IMR-90 (cell line): ENCODE results near the gene RSRC1. TPM values are rescaled to one million over a fixed set of nuclear protein-coding genes. Genes with fewer than 3 reads are reported as not detected.

Experiments
- ATAC-seq: fragments of 200-7000 bp; cut with Tn5 transposase; 2 replicates; pipeline ENCODE4 v1.9.1; 2020; ENCODE audit warnings: low read depth, mild to moderate bottlenecking, moderate library complexity
- BruUV-seq: library from RNA; stranded (reverse); fragments of 400-500 nt; replicated peaks from 2 replicates; lab custom pipeline; 2021; lab: Mats Ljungman, UMichigan
- CTCF ChIA-PET: fragments of 300-600 bp; formaldehyde crosslinking; extraction: SDS; loops from one replicate; lab custom pipeline; 2021; ENCODE audit warnings: antibody characterized with exemption; lab: Yijun Ruan, JAX
- POLR2A ChIA-PET: fragments of 300-600 bp; sonication (Branson Sonifier 250); formaldehyde crosslinking; loops from one replicate; lab custom pipeline; 2022; ENCODE audit warnings: antibody characterized with exemption; ENCODE audit not compliant: unreplicated experiment; lab: Charles Lee
- DNase-seq: peaks from one replicate; pipeline ENCODE4 v3.0.0; 2013
- H2AFZ ChIP-seq: replicated peaks from 2 replicates; pipeline ENCODE3; 2013; ENCODE audit warnings: low read length, mild to moderate bottlenecking; ENCODE audit not compliant: poor library complexity
- H2AK5ac ChIP-seq: 2 replicates; pipeline ENCODE4 v1.6.1; 2013; ENCODE audit warnings: low read depth, low read length, inconsistent platforms
- H2AK9ac ChIP-seq: replicated peaks from 2 replicates; pipeline ENCODE3; 2013; ENCODE audit warnings: mild to moderate bottlenecking, low read depth, low read length, moderate library complexity; ENCODE audit not compliant: poor library complexity
- H2BK120ac ChIP-seq: 2 replicates; pipeline ENCODE4 v1.6.1; 2013; ENCODE audit warnings: low read depth, low read length, inconsistent platforms
- H2BK15ac ChIP-seq: 3 replicates; pipeline ENCODE4 v1.6.1; 2013; ENCODE audit warnings: low read depth, low read length, inconsistent platforms
- H2BK20ac ChIP-seq: 2 replicates; pipeline ENCODE4 v1.6.1; 2013; ENCODE audit warnings: low read depth, mild to moderate bottlenecking, inconsistent platforms, low read length, moderate library complexity
- H2BK5ac ChIP-seq: 2 replicates; pipeline ENCODE4 v1.6.1; 2013; ENCODE audit warnings: mild to moderate bottlenecking, low read depth, low read length, inconsistent platforms; ENCODE audit not compliant: poor library complexity, severe bottlenecking
- H3K14ac ChIP-seq: replicated peaks from 2 replicates; pipeline ENCODE4 v1.6.1; 2013; ENCODE audit warnings: low read depth, low read length, inconsistent platforms
- H3K18ac ChIP-seq: 2 replicates; pipeline ENCODE4 v1.6.1; 2013; ENCODE audit warnings: low read depth, low read length, control low read depth
- H3K23ac ChIP-seq: 2 replicates; pipeline ENCODE4 v1.6.1; 2013; ENCODE audit warnings: low read depth, low read length, inconsistent platforms
- H3K27ac ChIP-seq: 2 replicates; pipeline ENCODE4 v1.5.1; 2013; ENCODE audit warnings: mild to moderate bottlenecking, control low read depth, low read length; ENCODE audit not compliant: insufficient read depth
- H3K27me3 ChIP-seq: 2 replicates; pipeline ENCODE4 v1.6.1; 2013; ENCODE audit warnings: low read length; ENCODE audit not compliant: control insufficient read depth, insufficient read depth
- H3K36me3 ChIP-seq: 2 replicates; pipeline ENCODE4 v1.6.1; 2013; ENCODE audit warnings: low read length, mixed read lengths; ENCODE audit not compliant: control insufficient read depth, insufficient read depth
- H3K4ac ChIP-seq: 2 replicates; pipeline ENCODE4 v1.6.1; 2013; ENCODE audit warnings: low read depth, low read length, inconsistent platforms
- H3K4me1 ChIP-seq: 2 replicates; pipeline ENCODE4 v1.6.1; 2013; ENCODE audit warnings: low read length, mixed read lengths; ENCODE audit not compliant: control insufficient read depth, insufficient read depth
- H3K4me2 ChIP-seq: 2 replicates; pipeline ENCODE4 v1.6.1; 2013; ENCODE audit warnings: low read depth, mild to moderate bottlenecking, control low read depth, low read length, moderate library complexity
- H3K4me3 ChIP-seq: 2 replicates; pipeline ENCODE4 v1.5.1; 2013; ENCODE audit warnings: low read depth, mild to moderate bottlenecking, control low read depth, low read length, moderate library complexity; ENCODE audit not compliant: insufficient read depth
- H3K56ac ChIP-seq: 2 replicates; pipeline ENCODE4 v1.6.1; 2013; ENCODE audit warnings: low read length, inconsistent platforms; ENCODE audit not compliant: insufficient read depth; ENCODE audit errors: extremely low read depth
- H3K79me1 ChIP-seq, 2 experiments: 2 replicates each; pipeline ENCODE4 v1.6.1; 2013; ENCODE audit warnings: low read length in 2 of 2, inconsistent platforms in 1 of 2, low read depth in 1 of 2
- H3K9ac ChIP-seq: 2 replicates; pipeline ENCODE4 v1.6.1; 2013; ENCODE audit warnings: low read depth, low read length, control low read depth
- H3K9me1 ChIP-seq: 2 replicates; pipeline ENCODE4 v1.6.1; 2013; ENCODE audit warnings: low read length, inconsistent platforms; ENCODE audit not compliant: insufficient read depth
- H3K9me3 ChIP-seq: 2 replicates; pipeline ENCODE4 v1.6.1; 2013; ENCODE audit warnings: low read length; ENCODE audit not compliant: control insufficient read depth, insufficient read depth
- H4K20me1 ChIP-seq: 2 replicates; pipeline ENCODE4 v1.6.1; 2013; ENCODE audit warnings: low read length, inconsistent platforms; ENCODE audit not compliant: insufficient read depth
- H4K5ac ChIP-seq: 2 replicates; pipeline ENCODE4 v1.6.1; 2013; ENCODE audit warnings: mild to moderate bottlenecking, low read depth, low read length, control low read depth
- H4K8ac ChIP-seq, 2 experiments: 2 replicates each; pipeline ENCODE4 v1.6.1; 2013; ENCODE audit warnings: low read depth in 2 of 2, low read length in 2 of 2, control low read depth in 1 of 2, inconsistent platforms in 1 of 2
- H4K91ac ChIP-seq: 2 replicates; pipeline ENCODE4 v1.6.1; 2013; ENCODE audit warnings: low read depth, low read length, inconsistent platforms; ENCODE audit not compliant: insufficient read depth
- BHLHE40 ChIP-seq: fragments of 150-350 bp; IDR thresholded peaks from 2 replicates; pipeline ENCODE4 v1.6.1; 2016; ENCODE audit warnings: mild to moderate bottlenecking, low read depth, low read length
- CEBPB ChIP-seq: IDR thresholded peaks from 2 replicates; pipeline ENCODE4 v1.6.1; 2012; ENCODE audit warnings: low read depth, low read length, improper control_type of control experiment
- CHD1 ChIP-seq: IDR thresholded peaks from 2 replicates; pipeline ENCODE4 v1.6.1; 2012; ENCODE audit warnings: low read depth, low read length, improper control_type of control experiment
- FOS ChIP-seq: fragments of 150-350 bp; IDR thresholded peaks from 2 replicates; pipeline ENCODE4 v1.6.1; 2016; ENCODE audit warnings: low read depth, low read length
- MAFK ChIP-seq: IDR thresholded peaks from 2 replicates; pipeline ENCODE4 v1.6.1; 2012; ENCODE audit warnings: low read depth, low read length, improper control_type of control experiment
- MAZ ChIP-seq: IDR thresholded peaks from 2 replicates; pipeline ENCODE4 v1.6.1; 2012; ENCODE audit warnings: low read depth, mild to moderate bottlenecking, low read length, improper control_type of control experiment, moderate library complexity, borderline replicate concordance
- MXI1 ChIP-seq: IDR thresholded peaks from 2 replicates; pipeline ENCODE4 v1.6.1; 2012; ENCODE audit warnings: low read depth, mild to moderate bottlenecking, low read length, moderate library complexity, borderline replicate concordance
- NFE2L2 ChIP-seq: fragments of 150-350 bp; IDR thresholded peaks from 2 replicates; pipeline ENCODE4 v1.6.1; 2016; ENCODE audit warnings: low read depth, mild to moderate bottlenecking, low read length
- POLR2A ChIP-seq: IDR thresholded peaks from 2 replicates; pipeline ENCODE4 v1.6.1; 2012; ENCODE audit warnings: mild to moderate bottlenecking, low read depth, low read length
- RAD21 ChIP-seq: IDR thresholded peaks from 2 replicates; pipeline ENCODE4 v1.6.1; 2012; ENCODE audit warnings: low read length, improper control_type of control experiment
- RCOR1 ChIP-seq: IDR thresholded peaks from 2 replicates; pipeline ENCODE4 v1.6.1; 2012; ENCODE audit warnings: mild to moderate bottlenecking, low read length, improper control_type of control experiment; ENCODE audit not compliant: insufficient replicate concordance
- RFX5 ChIP-seq: IDR thresholded peaks from 2 replicates; pipeline ENCODE4 v1.8.0; 2012; ENCODE audit warnings: low read depth, mild to moderate bottlenecking, low read length, moderate library complexity
- SMC3 ChIP-seq: fragments of 150-350 bp; IDR thresholded peaks from 2 replicates; pipeline ENCODE4 v1.6.1; 2016; ENCODE audit warnings: low read depth, mild to moderate bottlenecking, antibody characterized with exemption, low read length, moderate library complexity
- WGBS, 2 experiments: methylation state at CpG; one replicate each; pipeline versions ENCODE4 v1.1.5 to v1.1.7; 2013; ENCODE audit warnings: missing lambda C conversion rate in 2 of 2; ENCODE audit not compliant: insufficient read length in 1 of 2; ENCODE audit errors: extremely low coverage in 2 of 2; 5-methylcytosine and 5-hydroxymethylcytosine counted together
- dilution Hi-C: fragments of 300-500 bp; cut with HindIII; formaldehyde crosslinking; loops from one replicate; pipeline ENCODE4 v1.14.3; 2018; ENCODE audit warnings: low sequenced_read_pairs; ENCODE audit not compliant: unreplicated experiment
- in situ Hi-C: fragments of 300-500 bp; cut with MboI; formaldehyde crosslinking; loops from 3 replicates; pipeline ENCODE4 v1.14.3; 2019; ENCODE audit warnings: low sequenced_read_pairs, inconsistent platforms, mixed read lengths
- intact Hi-C: fragments of 100-400 bp; cut with micrococcal nuclease; formaldehyde crosslinking; loops from 2 replicates; pipeline ENCODE4 v1.10.0; 2022
- polyA plus RNA-seq, 3 experiments: library from polyadenylated mRNA; depleted of rRNA; stranded (reverse); fragments of >200 nt; gene quantifications; 2 replicates each; pipeline ENCODE4 v1.2.3, GENCODE V29; 2012; ENCODE audit warnings: low replicate concordance in 1 of 3
- total RNA-seq: library from RNA; depleted of rRNA; stranded (reverse); fragments of >200 nt; gene quantifications from 2 replicates; pipeline ENCODE4 v1.2.3, GENCODE V29; 2012
- TF ChIP-seq, protein P1 (sequence below): conservative IDR thresholded peaks from 2 replicates; pipeline ENCODE4 v1.5.1; 2012; ENCODE audit warnings: mild to moderate bottlenecking, low read depth, low read length, improper control_type of control experiment
- TF ChIP-seq, protein P2 (sequence below): fragments of 150-350 bp; IDR thresholded peaks from 2 replicates; pipeline ENCODE4 v1.6.1; 2017; ENCODE audit warnings: mild to moderate bottlenecking, antibody characterized with exemption, low read length, low read depth
- TF ChIP-seq, protein P3 (sequence below): fragments of 150-350 bp; IDR thresholded peaks from 2 replicates; pipeline ENCODE4 v1.6.1; 2016; ENCODE audit warnings: low read depth, mild to moderate bottlenecking, low read length, moderate library complexity, borderline replicate concordance

Gene RSRC1
- total and polyA plus RNA-seq, 2 of the 4 experiments (the other 2 are of a cell fraction): 3.8 to 41.8 TPM

DNA sequence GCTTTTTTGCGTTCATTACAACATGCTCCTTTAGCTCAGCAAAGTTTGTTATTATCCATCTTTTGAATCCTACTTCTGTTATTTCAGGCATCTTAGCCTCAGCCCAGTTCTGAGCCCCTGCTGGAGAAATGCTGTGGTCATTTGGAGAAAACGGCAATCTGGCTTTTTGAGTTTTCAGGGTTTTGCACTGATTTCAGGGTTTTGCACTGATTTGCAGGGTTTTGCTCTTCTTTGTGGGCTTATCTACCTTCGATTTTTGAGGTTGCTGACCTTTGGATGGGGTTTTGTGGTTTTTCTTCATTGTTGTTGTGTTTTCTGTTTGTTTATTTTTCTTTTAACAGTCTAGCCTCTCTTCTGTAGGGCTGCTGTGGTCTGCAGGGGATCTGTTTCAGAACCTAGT lies 137.4 kb downstream of the RSRC1 start:
- no peak overlapping the region for H2AK5ac ChIP-seq
- H4K20me1 ChIP-seq: no peaks in the 10 kb centered on the region
- H2AFZ ChIP-seq: no peak overlapping the region
- in situ Hi-C loops (no loop called here), dilution Hi-C loops (no loop called here), intact Hi-C loops (no loop called here)
- no peak overlapping the region for H3K56ac ChIP-seq
- ChIA-PET CTCF (no interaction called here), POLR2A (no interaction called here)
- H3K36me3 ChIP-seq: no peaks in the 10 kb centered on the region
- no peak overlapping the region for H2BK20ac ChIP-seq
- H2BK5ac ChIP-seq: no peak overlapping the region
- H3K4me1 ChIP-seq: no peaks in the 10 kb centered on the region
- no peaks in the 10 kb centered on the region; the same call in 1 of the 2 replicates for H3K9me1 ChIP-seq
- H3K79me1 ChIP-seq: no peaks in the 10 kb centered on the region; a peak in 1 of 4 replicates
- TF ChIP-seq MAZ: no peak
- TF ChIP-seq RFX5: no peak
- no peak for TF ChIP-seq NFE2L2
- TF ChIP-seq FOS: no peak
- TF ChIP-seq MAFK: no peak
- TF ChIP-seq, protein P1, sequence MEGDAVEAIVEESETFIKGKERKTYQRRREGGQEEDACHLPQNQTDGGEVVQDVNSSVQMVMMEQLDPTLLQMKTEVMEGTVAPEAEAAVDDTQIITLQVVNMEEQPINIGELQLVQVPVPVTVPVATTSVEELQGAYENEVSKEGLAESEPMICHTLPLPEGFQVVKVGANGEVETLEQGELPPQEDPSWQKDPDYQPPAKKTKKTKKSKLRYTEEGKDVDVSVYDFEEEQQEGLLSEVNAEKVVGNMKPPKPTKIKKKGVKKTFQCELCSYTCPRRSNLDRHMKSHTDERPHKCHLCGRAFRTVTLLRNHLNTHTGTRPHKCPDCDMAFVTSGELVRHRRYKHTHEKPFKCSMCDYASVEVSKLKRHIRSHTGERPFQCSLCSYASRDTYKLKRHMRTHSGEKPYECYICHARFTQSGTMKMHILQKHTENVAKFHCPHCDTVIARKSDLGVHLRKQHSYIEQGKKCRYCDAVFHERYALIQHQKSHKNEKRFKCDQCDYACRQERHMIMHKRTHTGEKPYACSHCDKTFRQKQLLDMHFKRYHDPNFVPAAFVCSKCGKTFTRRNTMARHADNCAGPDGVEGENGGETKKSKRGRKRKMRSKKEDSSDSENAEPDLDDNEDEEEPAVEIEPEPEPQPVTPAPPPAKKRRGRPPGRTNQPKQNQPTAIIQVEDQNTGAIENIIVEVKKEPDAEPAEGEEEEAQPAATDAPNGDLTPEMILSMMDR: no peak
- TF ChIP-seq CEBPB: no peak
- TF ChIP-seq RCOR1: no peak
- TF ChIP-seq SMC3: no peak
- TF ChIP-seq CHD1: no peak
- TF ChIP-seq, protein P2, sequence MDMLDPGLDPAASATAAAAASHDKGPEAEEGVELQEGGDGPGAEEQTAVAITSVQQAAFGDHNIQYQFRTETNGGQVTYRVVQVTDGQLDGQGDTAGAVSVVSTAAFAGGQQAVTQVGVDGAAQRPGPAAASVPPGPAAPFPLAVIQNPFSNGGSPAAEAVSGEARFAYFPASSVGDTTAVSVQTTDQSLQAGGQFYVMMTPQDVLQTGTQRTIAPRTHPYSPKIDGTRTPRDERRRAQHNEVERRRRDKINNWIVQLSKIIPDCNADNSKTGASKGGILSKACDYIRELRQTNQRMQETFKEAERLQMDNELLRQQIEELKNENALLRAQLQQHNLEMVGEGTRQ: no peak
- no peak for TF ChIP-seq BHLHE40
- no peak for TF ChIP-seq MXI1
- TF ChIP-seq RAD21: no peak
- TF ChIP-seq POLR2A: no peak
- TF ChIP-seq, protein P3, sequence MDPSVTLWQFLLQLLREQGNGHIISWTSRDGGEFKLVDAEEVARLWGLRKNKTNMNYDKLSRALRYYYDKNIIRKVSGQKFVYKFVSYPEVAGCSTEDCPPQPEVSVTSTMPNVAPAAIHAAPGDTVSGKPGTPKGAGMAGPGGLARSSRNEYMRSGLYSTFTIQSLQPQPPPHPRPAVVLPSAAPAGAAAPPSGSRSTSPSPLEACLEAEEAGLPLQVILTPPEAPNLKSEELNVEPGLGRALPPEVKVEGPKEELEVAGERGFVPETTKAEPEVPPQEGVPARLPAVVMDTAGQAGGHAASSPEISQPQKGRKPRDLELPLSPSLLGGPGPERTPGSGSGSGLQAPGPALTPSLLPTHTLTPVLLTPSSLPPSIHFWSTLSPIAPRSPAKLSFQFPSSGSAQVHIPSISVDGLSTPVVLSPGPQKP: no peak
- no peak overlapping the region for H3K14ac ChIP-seq
- ATAC-seq (no peak), DNase-seq (no peak)
- H4K8ac ChIP-seq: no peak overlapping the region
- H4K5ac ChIP-seq: no peak overlapping the region
- no peak overlapping the region for H3K9ac ChIP-seq
- no peak overlapping the region for H3K4ac ChIP-seq
- no peak overlapping the region for H3K23ac ChIP-seq
- no peak overlapping the region for H2BK15ac ChIP-seq
- H3K27ac ChIP-seq: no peak overlapping the region
- 100% methylated on average over 1 of the region's 3 CpGs; no CpG with 5 or more reads in 1 of the 2 experiments for WGBS, 2 experiments
- no TSS peak for BruUV-seq
- H3K9me3 ChIP-seq: no peaks in the 10 kb centered on the region
- no peak overlapping the region for H3K4me3 ChIP-seq
- no peaks in the 10 kb centered on the region for H3K27me3 ChIP-seq
- no peak overlapping the region for H2BK120ac ChIP-seq
- H3K18ac ChIP-seq: no peak overlapping the region
- no peak overlapping the region for H3K4me2 ChIP-seq
- H4K91ac ChIP-seq: no peak overlapping the region
- H2AK9ac ChIP-seq: no peak overlapping the region
